ENCODE data around the gene RNU1-1.
"Not testable (repeated sequence)": the region's sequence is repeated elsewhere in the genome, so short reads cannot be mapped to it uniquely, and the experiment has no call there.

The RNU1-1 gene

DNA sequence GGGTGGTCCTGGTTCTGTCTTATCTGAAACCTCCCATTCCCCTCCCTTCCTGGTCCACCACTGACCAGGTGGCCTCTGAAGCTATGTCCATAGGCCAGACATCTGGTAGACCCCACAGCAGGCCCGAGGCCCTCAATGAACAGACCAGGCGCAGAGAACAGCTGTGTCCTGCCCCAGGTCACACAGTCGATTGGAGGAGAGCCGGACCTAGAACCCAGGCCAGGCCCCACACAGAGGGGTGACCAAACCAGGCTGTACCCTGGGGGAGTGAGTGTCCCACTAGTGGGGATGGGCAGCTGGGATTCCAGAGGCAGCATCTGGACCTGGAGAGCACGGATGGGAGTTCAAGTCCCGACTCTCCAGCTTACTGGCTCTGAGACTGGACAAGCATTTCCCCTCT is 29.2 kb downstream of the RNU1-1 start:
- TF ChIP-seq CTCF (conservative IDR thresholded peaks at IDR 0.05; ENCODE audit: control insufficient read depth, insufficient read depth, low read depth, low read length), result no peak
- no peak overlapping the region for H3K4me3 ChIP-seq (ENCODE audit: control insufficient read depth, low read depth, low read length)
- no peak for DNase-seq (ENCODE audit: low read depth)

GRCh38 chr1:16484501-16484835 is 29.6 kb downstream of the RNU1-1 start:
- DNase-seq (ENCODE audit: low read depth), result no peak
- no peak overlapping the region for H3K4me3 ChIP-seq (ENCODE audit: control insufficient read depth, low read depth, low read length)
- TF ChIP-seq CTCF (conservative IDR thresholded peaks at IDR 0.05; ENCODE audit: control insufficient read depth, insufficient read depth, low read depth, low read length), result no peak

- not testable (repeated sequence) for H3K4me3 ChIP-seq (ENCODE audit: control insufficient read depth, low read depth, low read length)
Measured at GRCh38 chr1:16483639-16484500, 30.2 kb downstream of the RNU1-1 start.

DNA sequence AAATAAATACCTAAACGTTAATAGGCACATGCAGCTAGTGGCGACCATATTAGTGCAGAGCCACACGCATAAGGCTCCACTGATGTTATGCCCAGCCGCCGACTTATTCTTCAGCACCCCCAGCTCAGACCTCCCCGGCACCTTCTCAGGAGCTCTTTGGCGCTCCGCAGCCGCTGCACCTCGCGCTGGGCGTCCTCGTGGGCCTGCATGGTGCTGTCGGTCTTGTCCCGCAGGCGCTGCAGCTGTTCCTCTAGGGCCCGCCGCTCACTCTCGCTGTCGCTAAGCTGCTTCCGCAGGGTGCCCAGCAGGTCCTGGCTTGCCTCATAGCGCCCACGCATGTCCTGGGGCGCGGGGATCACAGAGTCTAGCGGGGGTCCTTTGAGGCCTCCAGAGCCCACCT is 30.9 kb downstream of the RNU1-1 start:
- not testable (repeated sequence) for H3K4me3 ChIP-seq (ENCODE audit: control insufficient read depth, low read depth, low read length); DNase-seq (ENCODE audit: low read depth)

More at GRCh38 chr1:16483639-16484500, 30.2 kb downstream of the RNU1-1 start:
- not testable (repeated sequence) for DNase-seq (ENCODE audit: low read depth)

- DNase-seq (ENCODE audit: low read depth), result no peak
- no peak overlapping the region for H3K4me3 ChIP-seq (ENCODE audit: control insufficient read depth, low read depth, low read length)
- no peak for TF ChIP-seq CTCF (conservative IDR thresholded peaks at IDR 0.05; ENCODE audit: control insufficient read depth, insufficient read depth, low read depth, low read length)
Measured at GRCh38 chr1:16478091-16478490, 36.0 kb downstream of the RNU1-1 start.

DNA sequence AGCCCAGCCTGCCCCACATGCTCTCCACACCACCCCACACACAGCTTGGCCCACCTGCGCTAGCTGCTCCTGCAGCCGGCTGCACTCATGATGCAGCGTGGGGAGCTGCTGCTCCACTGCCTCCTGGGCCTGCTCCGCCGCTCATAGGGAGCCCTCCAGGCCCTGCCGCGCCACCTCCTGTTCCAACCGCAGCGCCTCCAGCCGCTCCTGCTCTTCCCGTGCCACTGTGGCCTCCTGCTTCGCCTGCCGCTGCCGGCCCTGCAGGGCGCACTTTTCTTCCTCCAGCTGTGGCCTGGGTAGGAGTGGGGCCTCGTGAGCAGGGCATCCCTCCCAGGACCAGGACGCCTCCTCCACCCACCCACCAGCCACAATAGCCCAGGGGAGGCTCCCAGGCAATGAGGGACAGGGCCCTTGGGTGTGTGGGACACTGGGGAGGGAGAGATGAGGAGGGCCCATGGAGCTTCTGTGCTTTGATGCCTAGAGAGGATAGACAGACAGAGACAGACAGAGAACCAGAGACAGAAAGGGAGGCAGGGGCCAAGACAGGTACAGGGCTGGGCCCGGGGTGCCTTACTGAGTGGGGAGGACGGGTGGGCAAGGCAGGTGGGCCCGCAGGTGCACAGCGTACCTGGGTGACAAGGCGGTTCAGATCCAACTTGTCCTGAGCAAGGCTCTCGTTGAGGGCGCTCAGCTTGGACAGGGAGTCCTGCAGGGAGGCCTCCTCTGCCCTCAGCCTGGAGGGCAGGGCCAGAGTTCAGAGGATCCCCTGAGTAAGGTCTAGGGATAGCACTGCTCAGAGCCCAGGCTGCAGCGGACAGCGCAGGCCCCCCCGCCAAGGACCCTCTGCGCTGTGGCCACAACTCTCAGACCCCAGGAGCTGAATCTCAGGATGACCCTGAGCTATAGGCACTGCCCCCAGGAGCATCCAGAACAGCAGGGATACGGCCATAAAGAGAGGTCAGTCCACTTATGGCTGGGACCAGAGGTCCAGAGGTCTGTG is 38.0 kb downstream of the RNU1-1 start:
- DNase-seq (ENCODE audit: low read depth); H3K4me3 ChIP-seq (ENCODE audit: control insufficient read depth, low read depth, low read length): not testable (repeated sequence)

DNA sequence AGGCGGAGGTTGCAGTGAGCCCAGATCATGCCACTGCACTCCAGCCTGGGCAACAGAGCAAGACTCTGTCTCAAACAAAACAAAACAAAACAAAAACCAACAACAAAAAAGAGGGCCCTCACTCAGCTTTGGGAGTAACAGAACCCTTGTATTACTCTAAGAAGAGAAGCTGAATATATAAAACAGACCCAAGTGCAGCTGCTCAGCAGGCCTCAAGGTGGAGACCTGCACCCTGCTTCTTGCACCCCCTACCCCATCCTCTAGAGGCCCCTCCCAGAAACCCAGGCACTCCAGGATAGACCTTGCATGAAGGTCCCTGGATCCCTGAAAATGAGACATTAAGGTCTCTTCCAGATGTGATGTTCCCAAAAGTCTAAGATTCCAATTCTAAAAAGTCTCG is 39.2 kb downstream of the RNU1-1 start:
- DNase-seq (ENCODE audit: low read depth); H3K4me3 ChIP-seq (ENCODE audit: control insufficient read depth, low read depth, low read length): not testable (repeated sequence)

DNA sequence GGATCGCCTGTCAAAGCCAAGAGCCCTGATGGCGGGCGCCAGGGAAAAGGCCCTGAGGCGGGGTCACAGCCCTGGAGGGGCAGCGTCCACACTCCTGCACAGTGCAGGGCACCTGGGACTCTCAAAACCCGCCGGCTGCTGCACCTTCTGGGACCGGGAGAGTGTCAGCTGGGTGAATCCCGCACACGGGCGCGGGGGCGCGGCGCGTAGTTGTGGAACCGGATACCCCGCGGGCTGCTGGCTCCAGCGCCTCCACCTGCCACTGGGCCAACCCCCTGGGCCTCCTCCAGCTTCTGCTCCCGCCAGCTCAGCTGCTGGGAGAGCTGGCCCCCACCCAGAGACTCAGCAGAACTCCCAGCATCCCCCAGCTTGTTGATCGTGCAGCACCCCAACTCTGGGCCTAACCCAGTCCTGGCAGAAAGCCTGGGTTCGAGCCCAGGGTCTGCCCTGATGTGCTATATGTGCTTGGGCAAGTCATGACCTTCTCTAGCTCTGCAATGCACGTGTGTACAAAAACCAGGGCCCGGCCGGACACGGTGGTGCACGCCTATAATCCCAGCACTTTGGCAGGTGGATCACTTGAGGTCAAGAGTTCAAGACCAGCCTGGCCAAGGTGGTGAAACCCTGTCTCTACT is 39.8 kb downstream of the RNU1-1 start:
- no peak for TF ChIP-seq CTCF (conservative IDR thresholded peaks at IDR 0.05; ENCODE audit: control insufficient read depth, insufficient read depth, low read depth, low read length)
- no peak for DNase-seq (ENCODE audit: low read depth)
- H3K4me3 ChIP-seq (ENCODE audit: control insufficient read depth, low read depth, low read length), result no peak overlapping the region

All from fibroblast of mammary gland (primary cell).